Stimulated activated CD4-positive, alpha-beta T cell treated with anti-CD3 and anti-CD28 coated beads, Interleukin-15, amount 100 ng/mL, for 48 hours (primary cell): ENCODE data around the gene TMEM245.
"Not testable (repeated sequence)": the region's sequence is repeated elsewhere in the genome, so short reads cannot be mapped to it uniquely, and the experiment has no call there.

Source experiments
- DNase-seq, 2 donors: peaks; one replicate each; pipeline ENCODE4 v3.0.0-alpha.2; 2020; ENCODE audit warnings: low read depth in 2 of 2

The TMEM245 gene

DNA sequence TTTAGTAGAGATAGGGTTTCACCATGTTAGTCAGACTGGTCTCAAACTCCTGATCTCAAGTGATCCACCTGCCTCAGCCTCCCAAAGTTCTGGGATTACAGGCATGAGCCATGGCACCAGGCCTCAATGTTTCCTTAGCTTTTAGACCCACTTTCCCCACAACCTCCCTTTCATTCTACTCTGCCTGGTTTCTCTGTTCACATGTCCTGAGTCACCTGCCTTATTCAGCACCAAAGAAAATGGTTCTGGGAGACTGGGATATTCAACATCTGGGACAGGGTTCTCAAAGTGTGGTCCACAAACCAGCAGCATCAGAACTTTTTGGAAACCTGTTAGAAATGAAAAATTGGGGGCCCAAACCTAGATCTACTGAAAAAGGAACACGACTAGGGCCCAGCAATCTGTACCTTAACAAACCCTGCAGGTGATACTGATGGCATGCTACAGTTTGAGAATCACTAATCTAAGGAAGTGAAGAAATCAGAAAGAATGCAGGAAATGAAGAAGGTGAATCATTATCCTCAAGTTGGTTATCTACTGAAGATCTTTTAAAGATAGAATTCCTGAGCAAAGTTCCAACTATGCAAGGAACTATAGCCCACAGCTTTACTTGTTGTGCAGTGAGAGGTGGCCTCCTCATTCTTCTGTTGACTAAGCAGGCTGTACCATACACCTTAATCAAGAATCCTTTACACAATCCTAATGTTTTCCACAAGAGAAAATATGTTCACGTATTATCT lies 54.6 kb downstream of the TMEM245 start:
- DNase-seq: no peak

DNA sequence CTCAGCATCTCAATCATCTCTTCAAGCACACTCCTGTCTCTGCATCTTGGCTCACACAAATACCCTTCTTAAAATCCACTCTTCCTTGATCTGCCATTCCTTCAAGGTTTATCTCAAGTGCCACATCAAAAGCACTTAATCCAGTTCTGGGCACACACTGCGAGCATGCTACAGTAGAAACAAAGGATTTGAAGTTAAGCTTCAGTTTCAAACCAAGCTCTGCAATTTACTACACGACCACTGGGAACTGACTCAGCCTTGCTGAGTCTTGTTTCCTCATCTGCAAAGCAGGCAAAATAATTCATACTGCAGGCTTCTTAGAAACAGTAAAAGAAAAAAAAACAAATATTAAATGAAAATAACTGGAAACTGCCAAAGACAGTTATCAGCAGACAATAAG lies 56.0 kb downstream of the TMEM245 start:
- no peak for DNase-seq

DNA sequence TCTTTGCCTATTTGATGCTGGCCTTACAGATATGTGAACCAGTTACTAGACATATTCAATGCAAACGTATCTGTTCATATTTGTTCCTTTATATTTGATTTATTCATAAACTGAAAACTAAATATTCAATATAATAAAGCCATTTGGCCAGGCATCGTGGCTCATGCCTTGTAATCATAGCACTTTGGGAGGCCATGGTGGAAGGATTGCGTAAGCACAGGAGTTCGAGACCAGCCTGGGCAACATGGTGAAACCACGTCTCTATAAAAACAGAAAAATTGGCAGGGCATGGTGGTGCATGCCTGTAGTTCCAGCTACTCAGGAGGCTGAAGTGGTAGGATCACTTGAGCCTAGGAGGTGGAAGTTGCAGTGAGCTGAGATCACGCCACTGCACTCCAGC lies 57.2 kb downstream of the TMEM245 start:
- DNase-seq: no peak

DNA sequence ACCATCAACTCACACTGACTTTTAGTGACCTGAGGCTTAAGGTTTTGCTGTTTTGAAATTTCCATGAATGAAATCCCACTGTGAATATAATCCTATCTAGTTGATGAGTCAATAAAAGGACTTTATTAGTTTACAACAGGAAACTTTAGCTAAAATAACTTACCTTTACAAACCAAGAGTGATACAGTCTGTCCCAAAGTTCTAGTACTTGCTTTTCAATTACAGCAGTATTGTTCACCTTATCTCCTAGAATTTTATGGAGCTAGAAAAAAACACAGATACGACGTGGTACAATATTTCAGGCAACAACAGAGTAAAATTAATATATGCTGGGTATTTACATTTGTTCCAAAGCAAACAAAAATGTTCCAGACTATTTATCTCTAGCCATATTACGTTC lies 59.6 kb downstream of the TMEM245 start:
- no peak for DNase-seq

DNA sequence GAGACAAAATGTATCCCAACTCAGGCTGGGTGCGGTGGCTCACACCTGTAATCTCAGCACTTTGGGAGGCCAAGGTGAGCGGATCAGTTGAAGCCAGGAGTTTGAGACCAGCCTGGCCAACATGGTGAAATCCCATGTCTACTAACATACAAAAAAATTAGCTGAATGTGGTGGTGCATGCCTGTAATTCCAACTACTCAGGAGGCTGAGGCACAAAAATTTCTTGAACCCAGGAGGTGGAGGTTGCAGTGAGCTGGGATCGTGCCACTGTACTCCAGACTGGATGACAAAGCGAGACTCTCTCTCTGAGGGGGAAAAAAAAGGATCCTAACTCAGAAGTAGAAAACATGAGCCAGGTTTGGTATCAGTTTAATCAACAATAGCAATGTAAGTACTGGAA lies 66.6 kb downstream of the TMEM245 start:
- not testable (repeated sequence) for DNase-seq

DNA sequence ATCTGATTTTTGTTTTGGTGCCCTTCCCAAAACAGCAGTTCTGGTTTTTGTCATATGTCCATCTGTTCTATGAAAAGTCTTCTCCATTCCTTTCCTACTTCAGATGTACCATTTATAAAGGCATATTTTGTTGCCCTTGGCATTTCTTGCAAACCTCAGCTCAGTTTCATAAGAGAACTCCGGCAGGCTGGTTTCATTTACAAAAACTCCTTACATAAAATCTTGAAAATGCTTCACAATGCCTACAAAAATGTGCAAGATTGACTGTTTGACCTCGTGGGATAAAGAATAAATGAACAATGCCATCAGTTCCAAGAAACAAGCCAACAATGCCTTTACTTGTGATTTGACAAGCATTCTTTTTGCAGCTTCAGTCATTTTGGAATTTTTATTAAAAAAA lies 67.3 kb downstream of the TMEM245 start:
- DNase-seq: no peak

DNA sequence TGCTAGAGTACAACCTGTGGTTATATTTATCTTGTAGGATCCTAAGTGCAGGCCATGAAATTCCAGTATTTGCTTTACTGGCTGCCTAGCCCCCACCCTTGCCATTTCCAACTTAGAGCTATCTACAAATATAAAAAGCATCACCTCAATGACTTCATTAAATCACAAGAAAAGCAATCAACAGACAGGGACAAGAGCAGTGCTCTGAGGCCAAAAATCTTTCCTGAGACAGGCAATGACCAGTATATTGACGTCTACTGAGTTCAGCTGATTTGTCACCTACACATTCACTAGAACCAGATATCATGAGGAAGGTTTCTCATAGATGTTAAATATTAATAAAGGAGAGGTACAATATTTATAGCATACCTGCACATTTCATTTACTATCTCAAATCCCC lies 68.0 kb downstream of the TMEM245 start:
- DNase-seq: no peak

DNA sequence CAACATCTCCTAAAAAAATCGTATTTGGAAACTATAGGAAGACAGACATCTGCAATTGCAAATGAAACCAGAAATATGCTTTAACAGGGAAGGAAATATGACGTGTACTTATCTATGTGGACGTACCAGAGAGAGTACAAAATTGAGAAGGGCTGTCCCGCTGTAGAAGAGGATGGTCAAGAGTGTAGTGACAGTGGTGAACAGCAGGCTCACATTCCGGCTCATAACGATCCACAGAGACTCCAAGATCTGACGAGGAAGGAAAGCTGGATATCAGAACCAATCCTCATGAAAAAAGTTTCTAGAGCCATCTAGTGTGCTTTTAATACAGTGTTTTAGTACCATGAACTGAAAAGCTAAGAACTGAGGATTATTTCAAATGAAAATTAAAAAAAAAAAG lies 69.3 kb downstream of the TMEM245 start:
- no peak for DNase-seq

DNA sequence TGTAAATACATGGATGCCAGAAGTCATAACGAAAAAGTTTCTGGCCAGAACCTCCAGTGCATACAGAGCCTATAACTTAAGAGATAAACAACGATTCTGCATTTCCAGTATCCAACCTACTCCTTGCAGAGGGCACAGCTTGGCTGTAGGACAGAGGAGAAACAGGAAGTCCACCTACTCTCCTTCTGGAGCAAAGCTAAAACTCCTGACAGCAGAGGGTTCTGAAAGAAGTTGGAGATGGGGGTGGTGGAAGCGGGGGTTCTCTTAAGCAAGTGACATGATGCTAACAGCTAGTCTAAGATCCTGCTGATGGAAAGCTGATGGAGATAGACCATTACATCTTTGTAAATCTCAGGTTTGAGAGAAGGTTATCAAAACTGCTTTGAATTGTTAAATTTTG lies 70.9 kb downstream of the TMEM245 start:
- no peak for DNase-seq

DNA sequence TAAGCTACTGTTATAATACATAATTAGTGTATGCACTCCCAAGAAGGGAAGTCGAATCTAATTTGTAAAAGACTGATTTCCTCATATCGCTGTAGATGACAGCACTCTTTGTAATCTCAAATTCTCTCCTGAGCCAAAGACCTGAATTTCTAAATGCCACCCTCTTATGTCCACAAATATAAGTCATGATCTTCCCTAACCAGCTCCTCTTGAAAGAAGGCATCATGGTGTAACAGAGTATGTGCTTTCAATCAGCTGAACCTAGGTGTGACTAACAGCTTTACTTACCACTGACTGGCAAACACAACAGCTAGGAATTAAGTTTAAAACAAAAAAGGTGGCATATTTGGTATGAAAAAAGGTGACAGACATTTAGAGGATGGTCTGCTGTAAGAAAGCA lies 72.5 kb downstream of the TMEM245 start:
- DNase-seq: no peak

DNA sequence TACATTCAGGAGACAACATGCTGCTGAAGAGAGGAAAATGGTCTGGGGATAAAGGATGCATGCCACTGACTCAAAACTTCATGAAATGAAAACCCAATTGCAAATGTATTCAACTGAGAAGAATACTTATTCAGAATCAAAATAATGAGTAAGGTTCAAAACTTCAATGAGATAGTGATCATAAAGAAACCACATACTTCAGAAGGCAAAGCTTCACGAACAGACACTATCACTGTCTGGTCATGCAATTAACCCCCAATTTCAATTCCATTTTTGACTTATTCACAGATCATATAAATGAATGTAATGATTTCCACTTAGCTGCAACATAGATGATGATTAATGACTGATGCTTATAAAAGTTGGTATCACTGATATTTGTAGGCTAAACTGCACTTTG lies 73.4 kb downstream of the TMEM245 start:
- no peak for DNase-seq

DNA sequence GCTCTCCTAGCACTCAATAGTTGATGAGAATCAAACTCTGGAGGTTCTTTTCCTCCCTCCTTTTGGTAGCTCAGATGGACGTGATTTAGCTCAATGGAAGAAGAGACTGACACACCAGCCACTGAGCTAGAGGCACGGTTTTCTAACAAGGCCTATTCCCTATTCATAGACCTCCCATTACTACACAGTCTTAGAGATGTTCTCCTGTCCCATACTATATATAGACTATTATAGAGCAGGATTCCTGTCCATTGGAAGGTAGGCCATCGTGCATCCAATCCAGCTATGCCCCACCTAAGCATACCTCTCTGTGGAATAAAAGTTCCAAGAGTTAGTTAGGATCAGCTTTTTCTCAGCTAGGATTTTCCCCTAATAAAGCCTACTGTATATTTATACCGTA lies 76.2 kb downstream of the TMEM245 start:
- no peak for DNase-seq

DNA sequence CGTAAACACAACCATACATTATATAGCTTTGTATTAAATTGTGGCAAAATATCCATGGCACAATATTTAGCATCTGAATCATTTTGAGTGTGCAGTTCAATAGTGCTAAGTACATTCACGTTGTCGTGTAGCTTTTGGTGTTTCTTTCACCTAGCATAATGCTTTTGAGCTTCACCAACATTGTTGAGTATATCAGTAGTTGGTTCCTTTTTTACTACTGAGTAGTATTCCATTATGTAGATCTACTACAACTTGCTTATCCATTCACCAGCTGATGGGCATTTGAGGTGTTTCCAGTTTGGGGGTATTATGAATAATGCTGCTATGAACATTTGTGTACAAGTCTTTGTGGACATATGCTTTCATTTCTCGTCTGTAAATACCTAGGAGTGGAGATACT lies 79.2 kb downstream of the TMEM245 start:
- DNase-seq: no peak

DNA sequence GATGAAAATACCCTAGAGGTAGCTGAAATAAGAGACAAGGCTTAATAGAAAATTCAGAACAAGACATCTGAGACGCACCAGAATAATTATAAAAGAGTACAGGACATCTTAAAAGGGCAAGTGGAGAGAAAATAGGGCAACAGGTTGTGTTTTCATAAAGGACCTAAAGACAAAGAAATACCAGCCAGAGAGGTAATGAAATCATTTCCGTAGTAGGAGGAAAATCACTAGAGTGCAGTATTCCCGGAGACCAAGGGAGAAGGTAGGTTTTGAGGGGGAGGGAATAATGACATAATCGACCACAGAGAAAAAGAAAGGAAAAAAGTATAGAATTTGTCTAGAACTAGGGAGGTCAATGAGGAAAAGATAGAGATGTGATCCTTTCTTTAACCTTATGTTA lies 80.2 kb downstream of the TMEM245 start:
- DNase-seq: no peak

DNA sequence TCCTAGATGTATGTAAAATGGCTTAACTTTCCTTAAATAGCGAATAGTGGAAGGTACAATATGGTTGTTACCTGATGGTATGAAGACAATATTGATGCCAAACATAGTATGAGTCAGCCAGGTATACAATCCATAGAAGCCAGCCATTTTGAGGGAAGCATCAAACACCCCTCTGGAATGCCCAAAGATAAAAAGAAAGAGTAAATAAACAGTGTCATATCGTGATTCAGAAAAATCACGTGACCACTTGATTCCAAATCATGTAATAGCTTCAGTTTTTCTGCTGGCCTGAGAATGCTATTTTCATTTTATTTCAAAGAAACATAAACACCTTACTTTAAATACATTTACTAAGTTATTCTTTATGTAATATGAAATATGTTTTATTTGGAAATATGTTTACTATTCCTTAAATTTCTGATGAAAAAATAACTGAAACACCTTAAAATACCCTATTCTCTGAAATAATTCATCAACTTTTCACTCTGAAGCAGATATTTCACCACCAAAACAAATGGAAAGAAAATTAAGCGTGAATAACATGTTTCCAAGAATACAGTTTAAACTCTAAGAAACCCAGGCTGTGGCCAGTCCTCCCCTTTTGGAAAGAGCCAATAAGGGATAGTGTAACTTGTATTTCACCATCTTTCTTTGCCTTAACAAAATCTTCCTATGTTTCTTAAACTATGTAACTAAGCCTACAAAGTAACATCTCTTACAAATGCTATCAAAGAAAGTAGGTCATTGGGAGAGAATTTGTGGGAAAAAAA lies 81.6 kb downstream of the TMEM245 start:
- DNase-seq: no peak

DNA sequence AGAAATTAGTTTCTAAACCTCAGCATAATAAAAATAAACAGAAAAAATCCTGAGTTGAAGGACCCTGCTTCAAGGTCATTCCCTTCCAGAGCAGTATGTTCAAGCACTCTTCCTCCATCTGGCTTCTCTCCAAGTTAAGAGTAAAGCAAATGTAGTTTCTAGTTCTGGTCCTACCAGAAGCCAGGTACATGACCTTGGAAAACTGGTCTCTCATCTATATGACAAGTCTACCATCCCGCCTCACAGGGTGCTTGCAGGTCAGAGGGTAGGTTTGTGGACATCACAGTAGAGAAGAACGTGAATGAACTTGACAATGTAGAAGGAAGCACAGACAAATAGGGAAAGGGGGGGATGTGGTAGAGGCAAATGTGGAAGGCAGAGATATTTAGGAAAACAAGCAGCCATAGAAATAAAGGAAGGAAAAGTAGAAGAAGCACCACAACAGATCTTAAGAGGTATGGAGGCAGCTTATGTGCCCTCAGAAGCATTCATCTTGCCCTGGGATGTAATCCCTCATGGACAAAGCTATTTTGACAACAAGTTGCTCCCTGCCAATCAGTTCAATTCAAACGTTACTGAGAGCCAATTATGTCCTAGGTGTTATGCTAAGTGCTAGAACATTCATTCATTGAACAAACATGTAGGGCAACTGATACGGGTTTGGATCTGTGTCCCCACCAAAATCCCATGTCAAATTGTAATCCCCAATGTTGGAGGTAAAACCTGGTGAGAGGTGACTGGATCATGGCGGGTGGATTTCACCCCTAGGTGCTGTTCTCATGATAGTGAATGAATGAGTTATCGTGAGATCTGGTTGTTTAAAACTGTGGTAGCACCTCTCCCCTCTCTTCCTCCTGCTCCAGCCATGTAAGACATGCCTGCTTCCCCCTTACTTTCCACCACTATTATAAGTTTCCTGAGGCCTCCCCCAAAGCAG lies 82.7 kb downstream of the TMEM245 start:
- DNase-seq: no peak

DNA sequence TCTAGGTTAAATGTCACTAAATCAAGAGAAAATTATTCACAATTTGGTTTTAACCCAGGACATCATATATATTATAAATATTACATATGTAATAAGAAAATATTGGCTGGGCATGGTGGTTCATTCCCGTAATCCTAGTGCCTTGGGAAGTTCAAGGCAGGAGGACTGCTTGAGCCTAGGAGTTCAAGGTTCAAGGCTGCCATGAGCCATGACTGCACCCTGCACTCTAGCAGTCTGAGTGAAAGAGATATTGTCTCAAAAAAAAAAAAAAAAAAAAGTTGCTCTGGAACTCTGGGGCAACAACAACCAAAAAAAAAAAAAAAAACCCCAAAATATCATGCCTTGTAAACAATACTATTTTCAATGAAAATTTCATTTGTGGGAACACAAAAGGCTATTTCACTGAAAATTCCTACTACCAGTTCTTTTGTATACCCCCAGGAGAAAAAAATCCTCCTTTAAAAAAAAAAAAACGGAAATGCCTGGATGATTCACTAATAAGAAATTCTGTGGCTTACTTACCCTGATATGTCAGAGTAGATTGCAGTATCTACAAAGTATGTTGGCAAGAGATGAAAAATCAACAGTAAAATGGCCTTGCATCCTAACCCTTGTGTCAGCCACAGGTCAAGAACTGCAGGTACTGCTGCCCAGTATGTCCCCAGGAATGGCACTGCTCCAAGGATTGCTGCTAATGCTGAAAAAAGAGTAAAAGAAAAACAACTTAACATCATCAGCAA lies 83.9 kb downstream of the TMEM245 start:
- no peak for DNase-seq

DNA sequence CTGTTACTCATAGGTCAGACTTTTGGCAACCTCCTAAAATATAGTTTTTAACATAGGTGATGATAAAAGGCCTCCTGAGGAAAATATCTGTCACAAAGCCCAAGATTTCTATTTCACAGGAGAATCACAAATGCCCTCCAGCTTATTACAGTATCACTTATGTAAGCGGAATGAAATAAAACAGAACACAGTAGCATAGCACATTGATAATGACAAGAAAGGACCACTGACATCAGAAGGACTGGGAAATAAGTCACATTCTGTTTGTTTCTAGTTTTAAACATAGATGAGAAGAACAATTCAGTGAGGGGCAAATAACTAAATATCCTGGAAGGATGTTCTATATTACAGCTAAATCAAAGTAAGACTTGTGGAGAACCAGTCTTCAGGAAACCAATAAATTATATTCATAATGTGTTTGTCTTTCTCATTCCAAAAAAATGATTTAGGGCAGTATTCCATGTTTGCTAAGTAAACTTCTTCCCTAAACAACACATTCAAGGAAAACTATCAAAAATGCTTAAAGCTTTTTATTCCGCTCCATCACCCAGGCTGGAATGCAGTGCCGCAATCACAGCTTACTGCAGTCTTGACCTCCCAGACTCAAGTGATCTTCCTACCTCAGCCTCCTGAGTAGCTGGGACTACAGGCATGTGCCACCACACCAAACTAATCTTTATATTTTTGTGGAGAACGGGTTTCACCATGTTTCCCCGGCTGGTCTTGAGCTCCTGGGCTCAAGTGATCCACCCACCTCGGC lies 85.6 kb downstream of the TMEM245 start:
- DNase-seq: no peak

DNA sequence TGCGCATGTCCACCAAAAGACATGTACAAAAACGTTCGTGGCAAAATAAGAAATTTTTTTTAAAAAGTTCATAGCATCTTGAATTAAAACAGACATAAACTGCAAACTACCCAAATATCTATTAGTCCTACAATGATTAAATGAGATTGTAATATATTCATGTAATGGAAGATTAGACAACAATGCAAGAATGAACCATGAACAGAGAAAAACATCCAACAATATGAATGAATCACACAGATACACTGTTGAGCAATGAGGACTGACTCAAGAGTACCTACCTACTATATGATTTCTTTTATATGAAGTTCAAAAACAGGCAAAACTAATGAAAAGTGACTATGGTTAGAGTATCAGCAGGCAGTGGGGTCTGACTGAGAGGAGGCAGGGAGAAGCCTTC lies 88.5 kb downstream of the TMEM245 start:
- DNase-seq: no peak

DNA sequence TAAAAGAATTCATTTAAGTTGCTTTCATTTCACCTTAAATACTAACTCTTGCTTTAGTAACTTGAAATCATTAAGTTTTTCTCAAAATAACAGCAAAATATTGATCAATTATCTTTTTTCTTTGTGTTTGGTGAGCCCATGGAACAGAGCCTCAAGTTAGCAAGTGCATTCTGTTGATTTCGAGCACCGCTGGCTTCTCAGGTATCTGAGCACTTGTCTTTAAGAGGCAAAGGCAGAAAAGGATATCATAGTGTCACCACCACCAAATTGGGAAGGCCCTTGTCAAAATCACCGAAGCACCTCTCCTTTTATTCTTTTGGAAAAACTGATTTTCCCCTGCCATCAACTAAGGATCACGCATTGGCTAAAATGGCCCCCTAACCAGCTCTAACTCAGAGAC lies 89.3 kb downstream of the TMEM245 start:
- no peak for DNase-seq

DNA sequence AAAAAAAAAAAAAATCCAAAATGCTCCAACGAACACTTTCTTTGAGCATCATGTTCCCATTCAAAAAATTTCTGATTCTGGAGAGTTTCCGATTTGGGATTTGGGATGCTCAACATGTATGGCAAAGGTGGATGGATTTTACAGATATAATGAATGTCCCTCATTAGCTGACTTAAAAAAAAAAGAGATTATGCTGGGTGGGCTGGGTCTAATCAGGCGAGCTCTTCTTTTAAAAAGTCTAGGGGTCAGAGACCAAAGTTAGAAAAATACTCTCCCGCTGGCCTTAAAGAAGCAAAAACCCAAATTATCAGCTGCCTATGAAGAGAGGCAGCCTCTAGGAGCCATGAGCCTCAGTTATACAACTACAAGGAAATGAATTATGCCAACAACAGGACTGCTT lies 91.3 kb downstream of the TMEM245 start:
- DNase-seq: no peak
